Measurements from ENCODE around the gene LARP6.
"Not testable (repeated sequence)": the region's sequence is repeated elsewhere in the genome, so short reads cannot be mapped to it uniquely, and the experiment has no call there.

The LARP6 gene

GRCh38 chr15:70858614-70859321, 4.8 kb upstream of the LARP6 start:
- DNase-seq (ENCODE audit: low spot score) = not testable (repeated sequence)

DNA sequence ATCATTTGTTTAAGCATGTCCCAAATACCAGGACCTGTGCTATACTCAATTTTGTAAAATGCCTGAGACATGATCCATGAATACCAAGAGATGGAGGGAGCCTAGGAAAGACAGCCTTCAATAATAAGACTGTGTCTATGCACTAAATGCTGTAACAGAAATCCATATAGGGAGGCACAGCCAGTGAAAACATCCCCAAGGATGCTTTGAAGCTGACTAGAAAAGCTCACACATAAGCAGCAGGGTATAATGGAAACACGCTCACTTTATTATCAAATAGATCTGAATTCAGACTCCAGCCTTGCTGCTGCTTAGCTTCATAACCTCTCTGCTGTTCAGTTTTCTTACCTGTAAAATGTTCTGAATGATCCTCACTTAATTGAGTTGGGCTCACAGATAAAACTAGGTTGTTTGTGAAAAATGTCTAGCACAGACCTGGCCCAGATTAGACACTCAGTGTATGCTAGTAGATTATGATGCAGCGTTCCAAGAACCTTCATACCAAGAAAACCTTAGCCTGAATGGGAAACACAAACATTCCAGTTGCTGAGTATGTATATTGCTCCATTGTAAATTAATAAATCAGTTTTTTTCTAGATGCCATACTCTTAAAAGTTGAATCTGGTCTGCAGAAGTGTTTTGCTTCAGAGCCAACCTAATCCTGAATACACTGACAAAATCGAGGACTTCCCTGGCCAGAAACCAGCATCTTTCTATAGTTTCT, 3.8 kb upstream of the LARP6 start:
- no peak for DNase-seq (ENCODE audit: low spot score)

DNA sequence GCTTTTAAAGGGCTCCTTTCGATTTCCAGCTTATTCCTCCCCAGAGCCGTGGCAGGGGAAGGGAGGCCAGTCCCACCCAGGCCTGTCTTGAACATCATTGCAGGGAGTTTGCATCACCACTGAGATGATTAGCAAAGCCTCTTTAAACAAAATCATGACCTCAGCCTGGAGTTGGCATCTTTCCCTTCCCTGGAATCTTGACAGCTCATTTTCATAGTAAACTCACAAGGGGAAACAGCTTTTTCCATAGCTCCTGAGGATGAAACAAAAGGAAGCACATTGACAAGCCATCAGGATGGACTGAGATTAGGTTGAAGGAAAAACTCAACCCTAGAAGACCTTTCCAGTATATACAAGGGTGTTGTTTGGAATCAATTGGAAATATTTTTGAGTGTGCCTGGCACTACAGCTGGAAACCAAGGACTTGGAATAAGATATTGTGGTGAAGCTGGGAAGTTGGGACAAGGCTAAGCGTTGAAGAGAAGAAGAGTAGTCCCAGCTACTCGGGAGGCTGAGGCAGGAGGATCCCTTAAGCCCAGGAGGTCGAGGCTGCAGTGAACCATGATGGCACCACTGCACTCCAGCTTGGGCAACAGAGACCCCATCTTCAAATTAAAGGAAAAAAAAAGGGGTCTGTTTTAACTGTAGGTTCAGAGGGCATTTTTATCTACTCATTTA, 3.1 kb upstream of the LARP6 start:
- DNase-seq (ENCODE audit: low spot score) = no peak

- DNase-seq (ENCODE audit: low spot score) = no peak
Observed at GRCh38 chr15:70856177-70856883, 2.4 kb upstream of the LARP6 start.

- DNase-seq (ENCODE audit: low spot score) = peak; percentile 7
Observed at GRCh38 chr15:70855764-70856163, 1.8 kb upstream of the LARP6 start.

DNA sequence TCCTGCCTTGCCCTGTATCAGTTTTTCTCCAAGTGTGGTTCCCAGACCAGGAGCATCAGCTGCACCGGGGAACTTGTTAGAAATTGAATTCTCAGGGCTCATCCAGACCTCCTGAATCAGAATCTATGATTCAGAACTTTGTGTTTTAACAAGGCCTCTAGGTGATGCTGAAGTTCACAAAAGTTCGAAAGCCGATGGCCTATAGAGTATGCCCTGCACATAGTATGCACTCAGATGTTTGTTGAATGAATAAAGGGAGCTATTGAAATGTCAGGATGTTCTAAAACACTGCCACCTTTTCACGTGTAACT, 664 bp upstream of the LARP6 start:
- no peak for DNase-seq (ENCODE audit: low spot score)

- DNase-seq (ENCODE audit: low spot score) = no peak
Observed at GRCh38 chr15:70853318-70853972, 512 bp downstream of the LARP6 start.

GRCh38 chr15:70852501-70853317, 1.2 kb downstream of the LARP6 start:
- DNase-seq (ENCODE audit: low spot score) = no peak

DNA sequence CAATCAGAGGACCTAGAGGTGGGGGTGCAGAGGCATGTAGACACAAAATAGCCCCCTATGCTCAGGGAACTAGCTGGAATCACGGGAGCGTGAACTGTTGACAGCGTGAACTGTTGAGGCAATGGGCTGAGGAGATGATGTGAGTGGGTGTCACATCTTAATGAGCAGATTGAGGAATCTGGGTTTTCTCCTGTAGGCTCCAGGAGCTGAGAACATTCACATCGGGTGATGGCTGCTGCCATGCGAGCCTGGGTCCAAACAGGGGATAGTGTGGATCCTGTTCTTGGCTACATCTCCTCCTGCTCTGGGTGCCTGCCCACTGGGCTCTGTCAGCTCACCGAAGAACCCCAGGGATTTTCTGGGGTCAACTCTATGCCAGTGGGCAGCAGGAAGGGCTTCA, 2.1 kb downstream of the LARP6 start:
- DNase-seq (ENCODE audit: low spot score) = no peak

- no peak for DNase-seq (ENCODE audit: low spot score)
Observed at GRCh38 chr15:70845602-70846360, 8.2 kb downstream of the LARP6 start.

DNA sequence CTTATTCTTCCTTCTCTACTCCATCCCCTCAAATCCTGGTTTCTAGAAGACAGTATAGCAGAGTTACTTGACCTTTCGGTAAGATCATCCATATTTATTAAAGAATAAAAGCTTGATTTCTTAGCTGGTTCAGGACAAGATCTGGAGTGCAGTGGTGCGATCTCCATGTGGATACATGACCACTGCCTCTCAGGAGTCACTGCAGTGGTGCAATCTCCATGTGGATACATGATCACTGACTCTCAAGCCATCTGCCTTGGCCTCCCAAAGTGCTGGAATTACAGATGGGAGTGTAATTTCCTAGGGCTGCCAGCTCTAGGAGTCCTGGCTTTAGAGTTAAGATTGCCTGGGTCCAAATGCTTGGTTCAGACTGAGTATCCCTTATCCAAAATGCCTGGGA, 16.5 kb downstream of the LARP6 start:
- no peak for DNase-seq (ENCODE audit: low spot score)

- no peak for DNase-seq (ENCODE audit: low spot score)
Observed at GRCh38 chr15:70835841-70836240, 18.1 kb downstream of the LARP6 start.

DNA sequence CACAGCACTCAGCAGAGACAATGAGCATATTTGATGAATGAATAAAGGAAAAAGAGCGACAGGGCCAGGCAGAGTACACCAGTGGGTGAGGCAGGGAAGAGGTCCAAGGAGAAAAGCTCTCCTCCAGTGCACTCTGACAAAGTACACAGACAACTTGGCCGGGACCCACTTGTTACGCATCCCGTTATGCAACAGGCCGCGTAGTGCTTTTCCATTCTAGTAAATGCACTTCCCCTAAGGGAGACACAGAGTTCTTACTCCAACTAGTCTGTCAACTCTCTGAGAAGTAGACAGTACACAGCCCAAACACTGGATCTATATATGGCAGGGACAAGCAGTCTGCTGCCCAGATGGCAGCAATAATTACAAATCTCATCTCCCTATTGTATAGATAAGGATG, 18.5 kb downstream of the LARP6 start:
- DNase-seq (ENCODE audit: low spot score) = no peak

DNA sequence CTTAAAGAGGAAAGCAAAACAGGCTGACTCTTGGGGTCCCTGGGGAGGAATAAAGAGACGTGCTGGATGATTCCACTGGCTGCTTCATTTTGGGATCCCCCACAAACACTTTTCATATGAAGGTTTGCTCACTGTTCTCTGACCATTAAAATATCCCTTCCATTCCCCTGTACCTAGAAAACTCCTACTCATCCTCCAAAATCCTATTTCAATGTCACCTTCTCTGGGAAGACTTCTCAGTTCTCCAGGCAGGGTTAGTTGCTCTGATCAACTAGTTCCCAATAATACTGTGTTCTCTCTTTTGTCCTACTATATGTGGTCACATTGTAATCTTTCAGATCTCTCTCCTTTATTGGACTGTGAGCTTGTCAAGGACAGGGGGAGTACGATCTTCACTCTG, 19.0 kb downstream of the LARP6 start:
- DNase-seq (ENCODE audit: low spot score) = no peak

DNA sequence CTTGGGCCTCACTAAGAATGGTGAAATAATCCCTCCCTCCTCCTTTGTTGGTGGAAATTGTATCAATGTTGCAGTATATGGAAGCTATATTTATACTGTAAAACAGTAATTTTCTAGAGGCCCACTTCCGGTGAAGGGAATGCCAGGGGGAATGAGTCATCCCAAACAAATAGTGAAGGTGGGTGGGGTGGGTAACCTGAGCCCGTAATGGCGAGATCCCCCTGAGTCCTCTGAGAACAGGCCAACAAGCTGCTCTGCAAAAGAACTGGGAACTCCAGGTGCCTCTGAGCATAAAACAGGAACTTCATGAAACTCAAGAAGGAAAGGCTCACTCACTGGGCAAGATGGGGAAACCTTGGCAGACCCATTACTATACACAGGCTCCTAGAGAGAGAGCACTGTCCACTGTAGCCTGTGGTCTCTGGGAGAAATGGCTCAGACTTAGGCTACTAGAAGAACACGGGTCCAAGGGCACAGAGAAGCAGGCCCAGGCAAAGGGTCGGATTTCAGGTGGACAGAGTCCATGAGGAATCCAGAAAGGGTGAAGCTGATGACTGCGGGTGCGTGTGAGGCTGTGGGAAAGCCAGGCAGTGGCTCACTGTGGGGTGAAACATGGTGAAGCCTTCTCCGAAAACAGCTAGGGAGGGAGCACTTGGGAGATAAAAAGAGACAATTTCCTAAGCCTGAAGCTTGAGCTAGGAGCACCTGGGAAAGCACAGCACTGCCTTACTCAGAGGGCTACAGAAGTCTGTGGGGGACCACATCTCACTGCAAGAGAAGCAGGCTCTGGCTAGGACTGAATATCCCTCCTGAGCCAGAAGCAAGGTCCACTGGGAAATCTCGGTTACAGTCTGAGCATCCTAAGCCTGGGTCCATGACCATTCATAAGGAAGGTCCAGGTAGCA, 19.8 kb downstream of the LARP6 start:
- DNase-seq (ENCODE audit: low spot score) = no peak

DNA sequence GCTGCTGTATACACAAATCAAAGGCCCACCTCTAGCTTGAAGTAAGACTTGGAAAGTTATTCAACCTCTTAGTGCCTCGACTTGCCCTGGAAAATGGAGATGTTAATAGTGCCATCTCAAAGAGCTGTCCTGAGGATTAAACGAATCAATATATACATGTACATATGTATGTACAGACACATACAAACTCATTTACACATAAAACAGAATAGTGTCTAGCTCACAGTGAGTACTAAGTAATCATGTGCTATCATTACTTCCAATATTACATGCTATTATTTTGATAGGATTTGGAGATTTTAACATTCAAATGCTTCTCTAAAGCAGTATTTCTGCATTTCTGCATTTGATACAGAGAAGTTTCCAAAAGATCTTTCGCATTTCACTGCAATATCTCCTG, 20.5 kb downstream of the LARP6 start:
- DNase-seq (ENCODE audit: low spot score) = no peak

DNA sequence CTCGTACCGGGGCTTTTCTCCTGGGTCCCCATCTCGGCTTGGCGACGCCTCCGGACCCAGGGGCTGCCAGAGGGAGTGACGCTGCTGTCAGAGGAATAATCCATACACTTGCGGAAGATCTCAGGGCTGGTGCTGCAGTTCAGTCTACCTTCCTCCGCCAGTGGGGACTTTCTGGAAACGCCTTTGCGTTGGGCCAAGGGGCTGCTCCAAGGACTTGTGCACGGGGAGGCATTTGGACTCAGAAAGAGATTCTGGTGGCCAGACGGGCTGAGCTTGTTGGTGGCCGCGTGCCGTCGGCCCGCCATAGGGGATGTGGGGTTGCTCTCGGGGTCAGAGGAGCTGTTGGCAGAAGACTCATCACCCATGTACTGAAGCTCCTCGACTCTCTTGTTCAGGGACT, 21.8 kb downstream of the LARP6 start:
- no peak for DNase-seq (ENCODE audit: low spot score)

GRCh38 chr15:70831094-70831911, 22.7 kb downstream of the LARP6 start:
- no peak for DNase-seq (ENCODE audit: low spot score)

GRCh38 chr15:70830615-70831014, 23.3 kb downstream of the LARP6 start:
- no peak for DNase-seq (ENCODE audit: low spot score)
